DND-41 (cell line): ENCODE measurements around the gene TGM6.

Source experiments
- ATAC-seq: fragments of 200-7000 bp; cut with Tn5 transposase; 3 replicates; pipeline ENCODE4 v1.9.1; 2021; ENCODE audit warnings: low read depth; ENCODE audit not compliant: insufficient read depth
- DNase-seq: peaks from one replicate; pipeline ENCODE4 v3.0.0-alpha.2; 2020
- H2AFZ ChIP-seq: 2 replicates; pipeline ENCODE4 v1.6.0; 2012; ENCODE audit warnings: low read depth, low read length
- H3K27ac ChIP-seq: 2 replicates; pipeline ENCODE4 v1.5.1; 2012; ENCODE audit warnings: low read length, inconsistent platforms
- H3K27me3 ChIP-seq: fragments of 200-600 bp; sonication (generic); 2 replicates; pipeline ENCODE4 v1.6.0; 2012; ENCODE audit warnings: low read length, mild to moderate bottlenecking, inconsistent platforms; ENCODE audit not compliant: insufficient read depth, poor library complexity
- H3K36me3 ChIP-seq: 2 replicates; pipeline ENCODE4 v1.5.1; 2012; ENCODE audit warnings: low read length, inconsistent platforms; ENCODE audit not compliant: insufficient read depth
- H3K4me1 ChIP-seq: 2 replicates; pipeline ENCODE4 v1.5.1; 2012; ENCODE audit warnings: mild to moderate bottlenecking, low read length; ENCODE audit not compliant: insufficient read depth
- H3K4me2 ChIP-seq: 2 replicates; pipeline ENCODE4 v1.6.0; 2012; ENCODE audit warnings: mild to moderate bottlenecking, moderate library complexity, low read length, inconsistent platforms; ENCODE audit not compliant: insufficient read depth
- H3K4me3 ChIP-seq, 2 experiments: fragments of 200-600 bp in 1 of 2; shearing (Covaris generic) in 1 of 2; 2 replicates each; pipeline ENCODE4 v1.5.1; 2012 to 2016; ENCODE audit warnings: inconsistent platforms in 2 of 2, low read length in 2 of 2, mild to moderate bottlenecking in 2 of 2, low read depth in 1 of 2, moderate library complexity in 1 of 2
- H3K79me2 ChIP-seq: 2 replicates; pipeline ENCODE4 v1.6.0; 2012; ENCODE audit warnings: low read length, inconsistent platforms; ENCODE audit not compliant: insufficient read depth
- H3K9ac ChIP-seq: 2 replicates; pipeline ENCODE4 v1.6.0; 2012; ENCODE audit warnings: low read depth, mild to moderate bottlenecking, inconsistent platforms, low read length, moderate library complexity
- H3K9me3 ChIP-seq: 2 replicates; pipeline ENCODE4 v1.5.1; 2012; ENCODE audit warnings: low read length, moderate library complexity, mild to moderate bottlenecking, inconsistent platforms; ENCODE audit not compliant: insufficient read depth, severe bottlenecking
- H4K20me1 ChIP-seq: 2 replicates; pipeline ENCODE4 v1.6.0; 2012; ENCODE audit warnings: low read length; ENCODE audit not compliant: insufficient read depth
- CTCF ChIP-seq: IDR thresholded peaks from 2 replicates; pipeline ENCODE4 v1.5.1; 2012; ENCODE audit warnings: borderline replicate concordance, low read length, moderate library complexity, mild to moderate bottlenecking; ENCODE audit not compliant: poor library complexity, severe bottlenecking; ENCODE audit errors: extremely low read depth
- EZH2 ChIP-seq: IDR thresholded peaks from 3 replicates; pipeline ENCODE4 v1.6.1; 2012; ENCODE audit warnings: borderline replicate concordance, low read depth, mild to moderate bottlenecking, moderate library complexity, low read length, inconsistent platforms; ENCODE audit not compliant: severe bottlenecking

Gene TGM6

GRCh38 chr20:2399390-2399789, 18.7 kb downstream of the TGM6 start:
- H3K79me2 ChIP-seq: no peaks in the 10 kb centered on the region
- no peaks in the 10 kb centered on the region for H3K9me3 ChIP-seq
- H3K27me3 ChIP-seq: peaks cover 3% of the 10 kb centered on the region
- no peak overlapping the region for H3K27ac ChIP-seq
- ATAC-seq (no peak), DNase-seq (no peak)
- no peak for TF ChIP-seq EZH2
- no peak for TF ChIP-seq CTCF
- no peak overlapping the region for H3K9ac ChIP-seq
- H3K4me2 ChIP-seq: no peak overlapping the region
- H3K4me1 ChIP-seq: no peaks in the 10 kb centered on the region
- no peak overlapping the region for H2AFZ ChIP-seq
- no peaks in the 10 kb centered on the region for H3K36me3 ChIP-seq
- no peaks in the 10 kb centered on the region for H4K20me1 ChIP-seq
- no peak overlapping the region for H3K4me3 ChIP-seq

- Histone ChIP-seq H3K4me2 (no peak overlapping the region), H3K4me1 (no peaks in the 10 kb centered on the region), H3K27me3 (peaks cover 3% of the 10 kb centered on the region), H3K79me2 (no peaks in the 10 kb centered on the region), H2AFZ (no peak overlapping the region), H3K4me3 (no peak overlapping the region), H3K27ac (no peak overlapping the region), H3K9me3 (no peaks in the 10 kb centered on the region), H3K9ac (no peak overlapping the region), H3K36me3 (no peaks in the 10 kb centered on the region), H4K20me1 (no peaks in the 10 kb centered on the region)
- DNase-seq (no peak), ATAC-seq (no peak)
- no peak for TF ChIP-seq CTCF
- TF ChIP-seq EZH2: no peak
These were observed 19.6 kb downstream of the TGM6 start for GRCh38 chr20:2400290-2400689.

- TF ChIP-seq CTCF (no peak), EZH2 (no peak)
- Histone ChIP-seq H3K27ac (no peak overlapping the region), H4K20me1 (no peaks in the 10 kb centered on the region), H3K4me3 (no peak overlapping the region), H3K27me3 (peaks cover 3% of the 10 kb centered on the region), H3K9me3 (no peaks in the 10 kb centered on the region), H3K36me3 (no peaks in the 10 kb centered on the region), H3K4me1 (no peaks in the 10 kb centered on the region), H3K4me2 (no peak overlapping the region), H2AFZ (no peak overlapping the region), H3K79me2 (no peaks in the 10 kb centered on the region), H3K9ac (no peak overlapping the region)
- ATAC-seq: no peak
- no peak for DNase-seq
These were observed 20.8 kb downstream of the TGM6 start for GRCh38 chr20:2401527-2401926.
